Left renal cortex interstitium (tissue), 4 donors: Measurements from ENCODE around the gene TRIM59. TPM values are rescaled to one million over a fixed set of nuclear protein-coding genes. Genes with fewer than 3 reads are reported as not detected.

ENCODE experiments used
- DNase-seq, 4 donors: peaks; one replicate each; pipeline ENCODE4 v3.0.0-alpha.2; 2013; ENCODE audit warnings: low read depth in 4 of 4, low spot score in 2 of 4, missing footprints in 1 of 4
- polyA plus RNA-seq, 4 donors: library from polyadenylated mRNA; unstranded; fragments of 120-200 nt; gene quantifications; one replicate each; pipeline ENCODE4 v1.2.1, GENCODE V29; 2013; ENCODE audit not compliant: insufficient read length in 4 of 4

TRIM59 gene
- polyA plus RNA-seq, 4 donors, result 13.5 to 22.8 (median 16.6) TPM

DNA sequence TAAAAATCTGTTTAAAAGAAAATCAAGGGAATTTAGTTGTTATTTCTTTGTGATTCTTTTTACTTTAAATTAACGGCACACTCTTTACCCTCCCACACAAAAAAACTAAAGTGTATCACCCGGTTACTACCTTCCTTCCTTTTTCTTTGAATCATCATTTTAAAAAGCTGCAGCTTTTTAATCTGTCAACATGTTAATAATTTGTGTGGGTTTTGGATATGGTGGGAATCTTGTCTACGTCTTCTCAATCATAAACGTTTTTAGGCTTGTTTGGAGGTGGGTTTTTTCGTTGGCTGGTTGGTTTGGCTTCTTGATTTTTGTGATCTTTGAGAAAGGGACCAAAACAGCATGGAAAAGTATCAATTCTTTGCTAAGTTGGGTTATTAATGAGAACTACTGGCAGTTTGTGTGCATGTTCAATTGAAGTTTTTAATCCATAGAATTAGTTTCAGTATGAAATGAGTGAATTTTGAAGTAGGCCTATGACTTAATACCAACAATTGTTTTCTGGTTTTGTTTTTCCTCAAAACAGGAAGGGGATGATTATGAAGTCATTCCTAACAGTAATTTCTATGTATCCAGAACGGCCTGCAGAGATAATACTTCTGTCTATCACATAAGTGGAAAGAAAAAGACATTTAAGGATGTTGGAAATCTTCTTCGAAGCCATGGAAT lies 45.7 kb downstream of the TRIM59 start:
- DNase-seq, result no peak

DNA sequence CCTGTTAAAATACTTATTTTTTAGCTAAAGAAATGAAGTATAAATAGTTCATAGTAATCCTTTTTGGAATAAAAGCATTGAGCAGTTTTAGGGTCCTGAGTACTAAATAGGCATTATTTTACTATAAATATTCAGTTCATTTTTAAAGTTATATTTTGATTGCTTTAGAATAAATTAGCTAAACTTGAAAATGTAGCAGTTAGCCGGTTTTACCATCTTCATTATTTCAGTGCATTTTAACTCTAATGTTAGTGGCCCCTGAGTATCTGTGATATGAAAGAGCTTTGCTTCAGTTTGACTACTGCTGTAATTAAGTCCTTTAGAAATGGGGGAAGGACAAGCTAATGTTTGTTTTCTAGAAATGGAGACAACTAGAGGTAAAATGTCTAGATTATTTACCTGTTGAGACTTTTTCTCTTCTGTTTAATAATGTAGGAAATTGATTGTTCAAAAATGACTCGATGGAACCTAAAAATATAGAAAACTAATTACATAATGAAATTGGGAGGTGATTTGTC lies 46.5 kb downstream of the TRIM59 start:
- DNase-seq, result no peak

DNA sequence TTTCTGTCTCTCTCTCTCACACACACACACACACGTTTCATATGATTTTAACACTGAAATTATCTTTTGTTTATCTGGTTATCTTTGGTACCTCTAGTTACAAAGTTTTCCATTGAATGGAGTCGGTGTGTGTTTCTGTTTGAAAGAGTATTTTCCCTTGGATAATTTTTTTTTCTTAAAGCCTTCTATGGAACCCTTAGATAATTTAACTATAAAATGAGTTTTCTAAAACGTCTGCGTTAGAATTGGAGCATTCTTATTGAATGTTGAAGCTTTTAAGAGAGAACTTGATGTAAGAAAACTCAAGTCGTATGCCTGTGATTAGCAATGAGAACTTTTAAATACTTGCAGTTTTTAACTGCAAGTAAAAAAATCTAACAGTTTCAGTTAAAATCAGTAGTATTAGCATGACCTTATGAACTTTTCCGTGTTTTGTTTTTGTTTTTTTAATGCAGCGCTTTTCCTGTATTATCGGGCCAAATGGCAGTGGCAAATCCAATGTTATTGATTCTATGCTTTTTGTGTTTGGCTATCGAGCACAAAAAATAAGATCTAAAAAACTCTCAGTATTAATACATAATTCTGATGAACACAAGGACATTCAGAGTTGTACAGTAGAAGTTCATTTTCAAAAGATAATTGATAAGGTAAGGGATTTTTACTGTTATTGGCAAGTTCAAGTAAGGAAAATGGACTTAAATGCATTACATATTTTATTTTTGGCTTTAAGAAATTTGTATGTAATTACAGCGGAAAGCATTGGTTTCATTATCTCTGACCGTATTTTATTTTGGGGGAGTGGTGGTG lies 47.2 kb downstream of the TRIM59 start:
- DNase-seq, result peak in 2 of 4 donors; percentile 12 to 19

DNA sequence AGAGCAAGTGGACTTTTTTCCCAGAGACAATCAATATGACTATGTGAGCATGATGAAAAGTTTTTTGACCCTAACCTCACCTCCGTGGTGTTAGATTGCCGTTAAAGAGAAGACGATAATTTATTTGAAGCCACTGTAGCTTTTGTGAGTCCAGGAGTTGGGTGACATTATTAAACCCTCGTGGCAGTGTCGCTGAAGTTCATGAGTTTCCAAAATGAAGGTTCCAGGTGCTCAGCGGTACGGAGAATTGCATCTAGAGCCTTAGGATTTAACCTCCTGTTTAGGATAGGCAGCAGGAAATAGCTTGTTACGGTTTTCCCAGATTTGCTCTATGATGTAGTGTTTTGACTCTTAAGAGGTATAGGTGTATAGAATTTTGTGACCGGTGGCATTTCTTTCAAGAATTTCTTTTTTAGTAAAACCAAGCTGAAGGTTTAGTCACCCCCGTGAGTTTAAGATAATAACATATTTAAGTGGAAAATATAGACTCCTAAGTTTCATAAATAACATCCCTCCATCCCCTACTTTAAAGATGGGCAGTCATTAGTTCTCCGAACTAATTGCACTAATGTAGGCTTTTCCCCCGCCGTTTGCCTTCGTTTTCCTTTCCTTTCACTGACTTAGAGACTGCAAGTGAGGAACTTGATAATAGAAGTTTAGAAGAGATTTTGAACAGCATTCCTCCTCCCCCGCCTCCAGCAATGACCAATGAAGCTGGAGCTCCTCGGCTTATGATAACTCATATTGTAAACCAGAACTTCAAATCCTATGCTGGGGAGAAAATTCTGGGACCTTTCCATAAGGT lies 48.1 kb downstream of the TRIM59 start:
- peak in 2 of 4 donors; percentile 40 to 50 for DNase-seq

DNA sequence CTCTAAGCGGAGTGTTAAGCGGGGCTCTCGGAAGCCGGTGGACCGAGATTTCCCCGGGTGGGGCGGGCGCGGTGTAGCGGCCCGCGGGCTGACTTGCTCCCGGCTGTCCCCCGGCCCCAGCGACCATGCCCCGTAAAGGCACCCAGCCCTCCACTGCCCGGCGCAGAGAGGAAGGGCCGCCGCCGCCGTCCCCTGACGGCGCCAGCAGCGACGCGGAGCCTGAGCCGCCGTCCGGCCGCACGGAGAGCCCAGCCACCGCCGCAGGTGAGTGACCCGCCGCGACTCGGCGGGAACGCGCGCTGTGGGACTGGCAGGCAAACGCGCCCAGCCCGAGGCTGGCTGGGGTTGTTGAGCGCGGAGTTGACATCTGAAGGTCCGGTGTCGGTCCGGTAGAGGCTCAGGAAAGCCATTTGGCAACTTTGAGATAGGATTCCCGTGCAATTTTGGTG lies 48.9 kb downstream of the TRIM59 start:
- no peak for DNase-seq

DNA sequence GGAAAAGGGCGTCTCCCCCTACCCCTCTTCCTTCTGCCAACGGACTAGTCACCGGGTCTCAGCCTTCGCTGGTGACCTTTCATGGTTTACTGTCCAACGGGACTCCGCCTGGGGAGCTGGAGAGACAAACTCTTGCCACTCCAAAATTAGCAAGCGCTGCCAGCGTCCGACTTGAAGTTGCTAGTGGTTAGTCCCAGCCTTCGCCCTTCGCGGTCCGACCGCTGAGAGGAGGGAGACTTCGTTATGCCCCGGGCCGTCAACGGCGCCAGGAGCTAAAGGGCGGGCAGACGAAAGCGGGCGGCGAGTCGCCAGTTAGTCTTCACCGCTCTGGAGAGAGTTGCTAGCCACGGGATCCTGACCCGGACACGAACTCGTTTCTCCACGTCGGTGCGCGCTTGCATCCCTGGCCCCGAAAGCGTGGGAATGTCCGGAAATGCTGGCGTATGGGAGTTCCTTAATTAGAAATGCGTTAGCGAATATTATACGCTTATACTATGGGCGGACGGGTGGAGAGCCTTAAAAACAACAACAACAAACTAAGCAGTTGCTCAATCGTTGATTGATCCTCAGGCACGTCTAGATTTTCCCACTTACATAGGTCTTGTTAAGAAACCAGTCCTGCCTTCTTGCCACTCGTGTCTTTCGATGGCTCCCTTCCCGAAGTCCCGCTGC lies 49.4 kb downstream of the TRIM59 start:
- peak in 2 of 4 donors; percentile 31 to 41 for DNase-seq

DNA sequence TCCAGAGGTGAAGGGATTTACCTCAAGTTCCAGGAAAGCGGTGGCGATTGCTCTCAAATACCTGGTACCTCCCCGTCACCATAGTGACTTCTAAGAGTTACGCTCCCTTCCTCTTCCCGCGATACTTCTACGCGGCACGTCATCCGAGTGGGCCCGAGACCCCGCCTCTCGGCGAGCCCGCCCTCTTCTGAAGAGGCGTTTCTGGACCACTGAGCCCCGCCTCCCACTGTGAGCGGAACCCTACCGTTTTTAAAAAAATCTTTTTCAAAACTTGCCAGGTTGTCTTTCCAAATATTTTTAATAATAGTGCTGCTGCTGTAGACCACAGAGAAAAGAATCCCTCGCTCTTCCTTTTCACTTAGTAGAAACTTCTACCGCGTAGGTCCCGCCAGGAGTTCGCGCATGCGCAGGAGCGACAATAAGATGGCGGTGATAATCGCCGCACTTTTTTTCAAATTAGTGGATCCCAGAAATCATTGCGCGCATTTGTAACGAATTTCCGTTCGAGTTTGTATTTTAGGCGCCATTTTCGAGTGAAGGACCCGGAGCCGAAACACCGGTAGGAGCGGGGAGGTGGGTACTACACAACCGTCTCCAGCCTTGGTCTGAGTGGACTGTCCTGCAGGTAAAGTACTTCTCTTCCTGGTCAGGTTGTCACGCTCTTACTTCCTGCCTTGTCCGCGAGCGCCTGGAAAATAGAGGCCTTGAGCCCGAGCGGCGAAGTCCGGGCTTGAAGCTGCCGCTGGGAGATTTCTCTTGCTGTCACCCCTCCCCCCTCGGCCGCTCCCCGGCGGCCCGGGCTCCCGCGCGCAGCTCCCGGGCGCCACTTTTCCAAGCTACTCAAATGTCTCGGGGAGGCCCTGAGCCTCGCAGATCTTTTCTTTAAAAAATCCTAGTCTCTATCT lies 50.2 kb downstream of the TRIM59 start, which contains the start of the genes IFT80 and SMC4:
Gene IFT80, minus strand, starts transcription at position 101 of the 905 bp plus-strand sequence. CDS start 14,625 bp downstream, outside the sequence.
Gene SMC4, plus strand, starts transcription at position 526 of the 905 bp plus-strand sequence. CDS start 1,177 bp downstream, outside the sequence.
- peak; percentile 93 to 97 (median 94) for DNase-seq

DNA sequence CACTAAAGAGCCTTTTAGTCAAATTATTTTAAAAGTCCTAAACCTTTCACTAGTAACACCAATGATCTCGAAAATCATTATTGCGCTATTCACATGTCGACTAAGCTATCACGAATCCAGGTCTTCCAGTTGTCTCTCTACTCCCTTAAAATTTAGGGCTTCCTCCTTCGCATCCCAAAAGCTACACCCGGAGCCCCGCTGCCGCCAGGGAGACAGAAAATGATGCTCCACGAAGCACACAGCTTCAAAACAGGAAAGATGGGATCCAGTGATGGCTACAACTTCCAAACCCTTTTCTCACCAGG lies 50.8 kb downstream of the TRIM59 start:
- no peak for DNase-seq

DNA sequence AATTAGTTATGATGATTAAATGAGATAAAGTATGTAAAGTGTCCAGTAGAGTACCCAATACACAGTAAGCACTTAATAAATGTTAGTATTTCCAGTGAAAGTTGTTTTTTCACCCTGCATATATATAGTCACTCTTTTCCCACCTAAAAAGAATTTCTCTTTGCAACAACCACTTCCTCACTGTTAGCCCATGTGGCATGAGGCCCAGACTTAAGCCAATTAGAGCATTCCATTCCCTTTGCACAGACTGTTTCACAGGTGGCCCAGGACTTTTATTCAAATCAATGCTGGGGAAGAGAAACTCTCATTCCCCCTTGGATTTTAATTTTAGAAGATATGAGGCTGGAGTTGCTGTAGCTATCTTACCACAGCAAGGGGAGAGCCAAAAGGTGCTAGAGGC lies 54.3 kb downstream of the TRIM59 start:
- DNase-seq, result no peak

DNA sequence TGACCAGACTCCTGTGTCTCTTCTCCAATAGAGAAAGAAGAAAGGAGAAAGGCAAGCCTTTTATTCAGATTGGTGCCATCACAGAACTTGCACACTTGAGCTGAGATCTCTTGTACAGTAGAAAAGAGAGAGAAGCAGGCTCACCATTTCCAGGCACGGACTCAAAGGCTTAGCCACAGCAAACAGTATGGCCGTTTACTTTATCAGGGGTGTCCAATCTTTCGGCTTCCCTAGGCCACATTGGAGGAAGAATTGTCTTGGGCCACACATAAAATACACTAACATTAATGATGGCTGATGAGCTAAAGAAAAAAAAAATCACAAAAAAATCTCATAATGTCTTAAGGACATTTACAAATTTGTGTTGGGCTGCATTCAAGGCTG lies 55.6 kb downstream of the TRIM59 start:
- DNase-seq, result no peak

DNA sequence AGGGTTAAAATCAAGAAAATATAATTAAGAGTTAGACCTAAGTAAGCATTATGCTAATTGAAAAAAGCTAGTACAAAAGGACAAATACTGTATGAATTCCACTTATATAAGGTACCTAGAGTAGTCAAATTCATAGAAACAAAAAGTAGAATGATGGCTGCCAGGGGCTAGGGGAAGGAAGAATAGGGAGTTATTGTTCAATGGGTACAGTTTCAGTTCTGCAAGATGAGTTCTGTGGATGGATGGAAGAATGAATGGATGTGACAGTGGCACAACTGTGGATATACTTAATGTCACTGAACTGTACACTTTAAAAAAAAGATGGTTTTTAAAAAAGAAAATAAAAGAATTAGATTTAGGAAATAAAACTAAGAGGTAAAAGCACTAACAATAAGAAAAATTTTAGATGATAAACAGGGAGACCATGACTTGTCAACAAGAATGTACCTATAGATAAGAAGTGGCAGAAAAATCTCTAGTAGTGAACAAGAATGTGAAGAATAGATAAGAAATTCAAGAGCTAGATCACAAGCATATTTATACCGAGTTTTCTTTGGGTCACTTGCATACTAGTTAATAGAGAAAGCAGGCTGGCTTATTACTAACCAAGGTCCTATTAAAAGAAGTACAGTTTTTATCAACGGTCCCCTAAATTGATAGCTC lies 56.1 kb downstream of the TRIM59 start:
- no peak for DNase-seq

DNA sequence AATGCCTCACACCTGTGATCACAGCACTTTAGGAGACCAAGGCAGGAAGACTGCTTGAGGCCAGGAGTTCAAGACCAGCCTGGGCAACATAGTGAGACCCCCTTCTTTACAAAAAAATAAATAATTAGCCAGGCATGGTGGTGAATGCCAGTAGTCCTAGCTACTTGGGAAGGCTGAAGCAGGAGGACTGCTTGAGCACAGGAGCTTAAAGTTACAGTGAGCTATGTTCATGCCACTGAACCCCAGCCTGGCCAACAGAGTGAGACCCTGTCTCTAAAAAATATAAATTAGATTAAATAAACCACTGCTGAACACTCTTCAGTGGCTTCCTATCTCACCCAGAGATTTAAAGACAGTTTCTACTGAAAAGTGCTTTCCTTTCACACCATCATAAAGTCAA lies 56.8 kb downstream of the TRIM59 start:
- no peak for DNase-seq

DNA sequence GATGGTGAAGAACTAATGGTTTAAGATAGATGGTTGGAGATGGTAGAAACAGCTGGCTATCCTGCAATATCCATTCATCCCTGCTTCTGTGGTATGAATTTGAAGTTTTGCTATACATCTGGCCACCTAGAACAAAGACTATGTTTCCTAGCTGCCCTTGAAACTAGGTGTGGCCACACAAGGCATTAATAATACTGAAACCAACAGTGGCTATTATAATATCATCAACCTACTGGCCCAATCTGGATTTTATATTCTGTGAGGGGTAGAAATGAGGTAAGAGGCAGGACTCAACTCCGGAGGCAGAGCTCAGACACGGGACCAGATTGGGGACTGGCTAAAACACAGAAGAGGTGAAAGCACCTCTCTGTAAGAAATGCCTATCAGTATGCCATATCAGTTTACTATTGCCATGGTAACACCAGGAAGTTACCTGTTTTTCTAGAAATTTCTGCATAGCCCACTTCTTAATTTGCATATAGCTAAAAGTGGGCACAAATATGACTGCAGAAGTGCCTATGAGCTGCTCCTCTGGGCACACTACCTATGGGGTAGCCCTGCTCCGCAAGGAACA lies 58.9 kb downstream of the TRIM59 start:
- DNase-seq, result no peak

Other genes with a start within 250 kb of the TRIM59 start
- under 1 TPM; 0.27 to 0.62 (median 0.36) TPM for gene C3orf80, start 224.4 kb downstream of the TRIM59 start, polyA plus RNA-seq
- 10 to 100 TPM; 49.4 to 73.4 (median 58.2) TPM for gene IFT80, start 50.6 kb downstream of the TRIM59 start, polyA plus RNA-seq
- gene SMC4, start 50.1 kb downstream of the TRIM59 start, polyA plus RNA-seq, result 100 to 1,000 TPM in 2 of 4 donors, 10 to 100 TPM in 2; 91.4 to 130 (median 98.5) TPM
- gene KPNA4, start 115.8 kb upstream of the TRIM59 start, polyA plus RNA-seq, result 10 to 100 TPM; 69.1 to 84.1 (median 72.8) TPM
- under 1 TPM in 2 of 4 donors, not detected in 2; 0.23 to 0.24 TPM for gene ARL14, start 227.4 kb upstream of the TRIM59 start, polyA plus RNA-seq